Measurements from ENCODE around the gene TECTA. TPM values are rescaled to one million over a fixed set of nuclear protein-coding genes. Genes with fewer than 3 reads are reported as not detected.

The TECTA gene
- total RNA-seq, 1 experiment from 2014 or later = 0.37 TPM

GRCh38 chr11:121119440-121119839 is 18.4 kb downstream of the TECTA start:
- POLR2A ChIA-PET = no interaction called here
- ATAC-seq (no peak), DNase-seq (ENCODE audit: low spot score) (no peak)
- no peak overlapping the region for H3K27ac Mint-ChIP-seq
- no peak for TF ChIP-seq USF2 (CRISPR knock-in tag; IDR thresholded peaks at IDR 0.05)
- no peak for TF ChIP-seq ZNF671 (CRISPR knock-in tag; IDR thresholded peaks at IDR 0.05)
- peaks cover 5% of the 10 kb centered on the region for H3K4me1 Mint-ChIP-seq
- no peak overlapping the region for H3K4me3 Mint-ChIP-seq
- peaks cover 23% of the 10 kb centered on the region for H3K36me3 Mint-ChIP-seq
- peaks cover 31% of the 10 kb centered on the region for H3K9me3 Mint-ChIP-seq
- no peaks in the 10 kb centered on the region for H3K27me3 Mint-ChIP-seq (ENCODE audit: low read depth)
- CTCF ChIA-PET = interaction anchor here (1.0 to 2.9 kb wide), 6 partner anchors 10 to 167 kb away, joined by 3 to 12 read pairs (median 6); no protein-coding TSS in a partner anchor

- Mint-ChIP-seq H3K27ac (no peak overlapping the region), H3K9me3 (peaks cover 33% of the 10 kb centered on the region), H3K36me3 (peaks cover 23% of the 10 kb centered on the region), H3K4me3 (no peak overlapping the region), H3K4me1 (peaks cover 5% of the 10 kb centered on the region), H3K27me3 (ENCODE audit: low read depth) (no peaks in the 10 kb centered on the region)
- TF ChIP-seq ZNF219 (CRISPR knock-in tag; IDR thresholded peaks at IDR 0.05; ENCODE audit: borderline replicate concordance) (no peak), ATF3 (CRISPR knock-in tag; conservative IDR thresholded peaks at IDR 0.05) (no peak), ZNF396 (CRISPR knock-in tag; IDR thresholded peaks at IDR 0.05; ENCODE audit: borderline replicate concordance) (no peak), KAT7 (CRISPR knock-in tag; IDR thresholded peaks at IDR 0.05; ENCODE audit: borderline replicate concordance) (no peak), ATF6 (CRISPR knock-in tag; IDR thresholded peaks at IDR 0.05) (no peak)
- DNase-seq (ENCODE audit: low spot score) (no peak), ATAC-seq (no peak)
- ChIA-PET CTCF (interaction anchor here (1.9 kb wide), 1 partner anchor 18 kb away, joined by 5 read pairs; no protein-coding TSS in a partner anchor), POLR2A (no interaction called here)
These were observed 21.3 kb downstream of the TECTA start for GRCh38 chr11:121122328-121122727.

- Mint-ChIP-seq H3K4me1 (peaks cover 5% of the 10 kb centered on the region), H3K36me3 (peaks cover 23% of the 10 kb centered on the region), H3K27me3 (ENCODE audit: low read depth) (no peaks in the 10 kb centered on the region), H3K9me3 (peaks cover 33% of the 10 kb centered on the region), H3K4me3 (no peak overlapping the region), H3K27ac (no peak overlapping the region)
- no peak for ATAC-seq
- no peak for DNase-seq (ENCODE audit: low spot score)
- TF ChIP-seq ZNF396 (CRISPR knock-in tag; IDR thresholded peaks at IDR 0.05; ENCODE audit: borderline replicate concordance) (no peak), ZBTB43 (CRISPR knock-in tag; IDR thresholded peaks at IDR 0.05) (no peak), FOXP4 (CRISPR knock-in tag; IDR thresholded peaks at IDR 0.05) (no peak), PRDM15 (CRISPR knock-in tag; IDR thresholded peaks at IDR 0.05) (no peak), ELF4 (CRISPR knock-in tag; IDR thresholded peaks at IDR 0.05; ENCODE audit: low read depth) (no peak), ZMAT4 (CRISPR knock-in tag; IDR thresholded peaks at IDR 0.05) (no peak), NR3C1 (CRISPR knock-in tag; conservative IDR thresholded peaks at IDR 0.05; ENCODE audit: low read depth) (no peak), ATF2 (CRISPR knock-in tag; IDR thresholded peaks at IDR 0.05; ENCODE audit: borderline replicate concordance, low read depth) (no peak)
- CTCF ChIA-PET = interaction anchor here (1.9 kb wide), 1 partner anchor 19 kb away, joined by 5 read pairs; no protein-coding TSS in a partner anchor
- POLR2A ChIA-PET = no interaction called here
These were observed 22.5 kb downstream of the TECTA start for GRCh38 chr11:121123496-121124069.

Measured in WTC11 (cell line).